Calu3 (cell line): ENCODE data around the gene TTC27. TPM values are rescaled to one million over a fixed set of nuclear protein-coding genes. Genes with fewer than 3 reads are reported as not detected.

ENCODE experiments used
- BruUV-seq: library from RNA; stranded (reverse); fragments of 400-500 nt; replicated peaks from 2 replicates; lab custom pipeline; 2021; lab: Mats Ljungman, UMichigan
- CTCF ChIA-PET: fragments of 300-600 bp; sonication (Branson Sonifier 250); formaldehyde crosslinking; loops from one replicate; lab custom pipeline; 2022; ENCODE audit warnings: antibody characterized with exemption; lab: Charles Lee
- DNase-seq: peaks from one replicate; pipeline ENCODE4 v3.0.0; 2022
- H3K27ac Mint-ChIP-seq: one replicate; pipeline ENCODE4 v1.8.0; 2022; ENCODE audit warnings: mixed read lengths; ENCODE audit not compliant: unreplicated experiment
- H3K27me3 Mint-ChIP-seq: one replicate; pipeline ENCODE4 v1.8.0; 2022; ENCODE audit warnings: mixed read lengths; ENCODE audit not compliant: unreplicated experiment
- H3K36me3 Mint-ChIP-seq: one replicate; pipeline ENCODE4 v1.8.0; 2022; ENCODE audit warnings: mild to moderate bottlenecking, moderate library complexity, mixed read lengths; ENCODE audit not compliant: insufficient read depth, unreplicated experiment
- H3K4me1 Mint-ChIP-seq: one replicate; pipeline ENCODE4 v1.8.0; 2022; ENCODE audit warnings: mild to moderate bottlenecking, low read depth, mixed read lengths; ENCODE audit not compliant: unreplicated experiment
- H3K4me3 Mint-ChIP-seq: one replicate; pipeline ENCODE4 v1.8.0; 2022; ENCODE audit warnings: mild to moderate bottlenecking, low read depth, moderate library complexity, mixed read lengths; ENCODE audit not compliant: unreplicated experiment
- H3K9me3 Mint-ChIP-seq: one replicate; pipeline ENCODE4 v1.8.0; 2022; ENCODE audit warnings: low read depth, mixed read lengths; ENCODE audit not compliant: unreplicated experiment
- intact Hi-C: fragments of 100-400 bp; cut with micrococcal nuclease; formaldehyde crosslinking; loops from one replicate; pipeline ENCODE4 v1.10.0; 2022; ENCODE audit not compliant: unreplicated experiment
- total RNA-seq: library from RNA; stranded (reverse); gene quantifications from 2 replicates; pipeline ENCODE4 v1.2.3, GENCODE V29; 2022
- TF ChIP-seq, protein P1 (sequence below): fragments of 200-600 bp; IDR thresholded peaks from one replicate; pipeline ENCODE4 v1.8.0; 2022; ENCODE audit warnings: antibody characterized with exemption; ENCODE audit not compliant: unreplicated experiment

Gene TTC27
- total RNA-seq, 1 experiment from 2014 or later: 20.1 TPM

DNA sequence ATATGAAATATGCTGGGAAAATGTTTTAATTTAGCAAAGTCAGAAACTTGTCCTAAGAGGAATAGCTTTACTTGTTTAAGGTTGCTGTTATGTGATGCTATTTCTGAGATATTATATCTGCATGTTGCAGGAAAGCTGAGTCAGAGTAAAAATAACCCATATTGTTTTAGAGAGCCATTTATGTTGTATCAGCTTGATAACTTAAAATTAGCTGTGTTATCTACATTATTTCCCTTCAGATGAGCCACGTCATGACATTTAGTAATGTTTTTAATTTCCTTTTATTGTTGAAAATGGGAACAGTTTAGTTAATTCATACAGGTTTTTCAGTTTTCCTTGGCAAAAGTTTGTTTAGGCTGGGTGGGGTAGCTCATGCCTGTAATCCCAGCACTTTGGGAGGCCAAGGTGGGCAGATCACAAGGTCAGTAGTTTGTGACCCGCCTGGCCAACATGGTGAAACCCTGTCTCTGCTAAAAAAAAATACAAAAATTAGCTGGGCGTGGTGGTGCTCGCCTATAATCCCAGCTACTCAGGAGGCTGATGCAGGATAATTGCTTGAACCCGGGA is 55.8 kb downstream of the TTC27 start:
- Mint-ChIP-seq H3K27ac (no peak overlapping the region), H3K9me3 (no peaks in the 10 kb centered on the region), H3K4me3 (no peak overlapping the region), H3K27me3 (no peaks in the 10 kb centered on the region), H3K4me1 (peaks cover 14% of the 10 kb centered on the region), H3K36me3 (no peaks in the 10 kb centered on the region)
- BruUV-seq: no TSS peak
- intact Hi-C loops: no loop called here
- TF ChIP-seq, protein P1, sequence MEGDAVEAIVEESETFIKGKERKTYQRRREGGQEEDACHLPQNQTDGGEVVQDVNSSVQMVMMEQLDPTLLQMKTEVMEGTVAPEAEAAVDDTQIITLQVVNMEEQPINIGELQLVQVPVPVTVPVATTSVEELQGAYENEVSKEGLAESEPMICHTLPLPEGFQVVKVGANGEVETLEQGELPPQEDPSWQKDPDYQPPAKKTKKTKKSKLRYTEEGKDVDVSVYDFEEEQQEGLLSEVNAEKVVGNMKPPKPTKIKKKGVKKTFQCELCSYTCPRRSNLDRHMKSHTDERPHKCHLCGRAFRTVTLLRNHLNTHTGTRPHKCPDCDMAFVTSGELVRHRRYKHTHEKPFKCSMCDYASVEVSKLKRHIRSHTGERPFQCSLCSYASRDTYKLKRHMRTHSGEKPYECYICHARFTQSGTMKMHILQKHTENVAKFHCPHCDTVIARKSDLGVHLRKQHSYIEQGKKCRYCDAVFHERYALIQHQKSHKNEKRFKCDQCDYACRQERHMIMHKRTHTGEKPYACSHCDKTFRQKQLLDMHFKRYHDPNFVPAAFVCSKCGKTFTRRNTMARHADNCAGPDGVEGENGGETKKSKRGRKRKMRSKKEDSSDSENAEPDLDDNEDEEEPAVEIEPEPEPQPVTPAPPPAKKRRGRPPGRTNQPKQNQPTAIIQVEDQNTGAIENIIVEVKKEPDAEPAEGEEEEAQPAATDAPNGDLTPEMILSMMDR: no peak
- no peak for DNase-seq
- CTCF ChIA-PET: no interaction called here

DNA sequence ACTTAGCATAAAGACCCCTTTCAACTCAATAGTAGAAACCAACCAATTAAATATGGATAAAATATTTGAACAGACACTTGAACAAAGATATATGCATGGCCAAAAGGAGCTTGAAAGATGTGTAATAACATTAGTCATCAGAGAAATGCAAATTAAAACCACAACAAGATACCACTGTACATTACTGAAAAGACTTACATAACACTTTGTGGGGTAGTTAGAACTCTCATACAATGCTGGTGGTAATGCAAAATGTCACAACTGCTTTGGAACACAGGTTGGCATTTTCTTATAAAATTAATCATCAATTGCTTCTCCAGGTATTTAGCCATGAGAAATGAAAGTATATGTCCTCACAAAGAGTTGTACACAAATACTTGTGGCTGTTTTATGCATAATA is 60.7 kb downstream of the TTC27 start:
- intact Hi-C loops: no loop called here
- no peak for DNase-seq
- TF ChIP-seq, protein P1: no peak
- Mint-ChIP-seq H3K4me3 (no peak overlapping the region), H3K9me3 (no peaks in the 10 kb centered on the region), H3K27ac (no peak overlapping the region), H3K4me1 (no peaks in the 10 kb centered on the region), H3K36me3 (no peaks in the 10 kb centered on the region), H3K27me3 (no peaks in the 10 kb centered on the region)
- CTCF ChIA-PET: interaction anchor here (0.5 kb wide), 1 partner anchor 1794 kb away, joined by 3 read pairs; no protein-coding TSS in a partner anchor
- BruUV-seq: no TSS peak

DNA sequence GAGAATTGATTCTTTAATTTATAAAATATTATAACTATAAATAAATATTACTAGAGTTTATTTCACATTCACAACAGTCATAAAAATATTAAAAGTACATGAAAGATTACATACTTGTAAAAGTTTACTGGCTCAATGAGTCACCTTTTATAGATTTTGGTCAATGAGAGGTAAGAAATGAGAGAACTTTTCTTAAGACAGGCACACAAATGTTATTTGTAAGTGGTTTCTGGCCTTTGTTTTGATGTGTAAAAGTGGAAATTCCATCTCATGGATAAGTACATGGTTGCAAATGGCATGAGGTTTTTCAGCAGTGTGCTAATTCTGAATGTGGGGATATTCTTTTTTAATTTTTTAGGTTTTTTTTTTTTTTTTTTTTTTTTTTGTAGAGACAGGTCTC is 63.8 kb downstream of the TTC27 start:
- Mint-ChIP-seq H3K4me1 (no peaks in the 10 kb centered on the region), H3K9me3 (no peaks in the 10 kb centered on the region), H3K4me3 (no peak overlapping the region), H3K27ac (no peak overlapping the region), H3K27me3 (no peaks in the 10 kb centered on the region), H3K36me3 (no peaks in the 10 kb centered on the region)
- TF ChIP-seq, protein P1: no peak
- DNase-seq: no peak
- no TSS peak for BruUV-seq
- intact Hi-C loops: no loop called here
- CTCF ChIA-PET: interaction anchor here (0.6 kb wide), 1 partner anchor 58 kb away, joined by 3 read pairs; no protein-coding TSS in a partner anchor

DNA sequence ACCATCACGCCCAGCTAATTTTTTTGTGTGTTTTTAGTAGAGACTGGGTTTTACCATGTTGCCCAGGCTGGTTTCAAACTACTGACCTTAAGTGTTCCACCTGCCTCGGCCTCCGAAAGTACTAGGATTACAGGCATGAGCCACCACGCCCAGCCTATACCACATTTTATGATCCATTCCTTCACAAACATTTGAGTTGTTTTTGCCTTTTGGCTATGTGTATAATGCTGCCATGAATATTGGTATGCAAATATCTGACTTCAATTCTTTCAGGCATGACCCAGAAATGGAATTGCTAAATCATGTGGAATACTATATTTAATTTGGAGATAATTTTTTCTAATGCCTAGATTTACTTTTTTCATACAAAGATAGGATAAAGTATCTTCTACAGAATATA is 68.6 kb downstream of the TTC27 start:
- intact Hi-C loops: no loop called here
- H3K9me3 Mint-ChIP-seq: no peaks in the 10 kb centered on the region
- CTCF ChIA-PET: no interaction called here
- no peak overlapping the region for H3K4me3 Mint-ChIP-seq
- no peaks in the 10 kb centered on the region for H3K4me1 Mint-ChIP-seq
- BruUV-seq: no TSS peak
- H3K36me3 Mint-ChIP-seq: no peaks in the 10 kb centered on the region
- no peak overlapping the region for H3K27ac Mint-ChIP-seq
- TF ChIP-seq, protein P1: no peak
- no peak for DNase-seq
- H3K27me3 Mint-ChIP-seq: no peaks in the 10 kb centered on the region
